GM12878 (cell line): ENCODE results near the gene NPLOC4. TPM values are rescaled to one million over a fixed set of nuclear protein-coding genes. Genes with fewer than 3 reads are reported as not detected.

Experiments
- CHD1 ChIP-seq: IDR thresholded peaks from 2 replicates; pipeline ENCODE4 v1.6.1; 2012; ENCODE audit warnings: low read depth, low read length, improper control_type of control experiment
- FOXM1 ChIP-seq: IDR thresholded peaks from 2 replicates; pipeline ENCODE4 v1.6.1; 2012; ENCODE audit warnings: low read depth, mild to moderate bottlenecking, inconsistent platforms, low read length, moderate library complexity
- HCFC1 ChIP-seq: fragments of 150-350 bp; IDR thresholded peaks from 2 replicates; pipeline ENCODE4 v1.6.1; 2014; ENCODE audit warnings: low read length
- NR2F1 ChIP-seq: fragments of 450-650 bp; conservative IDR thresholded peaks from 2 replicates; pipeline ENCODE4 v1.6.1; 2017; ENCODE audit warnings: mild to moderate bottlenecking
- PAX8 ChIP-seq: fragments of 450-650 bp; IDR thresholded peaks from 2 replicates; pipeline ENCODE4 v1.6.1; 2017; ENCODE audit warnings: mild to moderate bottlenecking, moderate library complexity
- POLR2AphosphoS2 ChIP-seq: IDR thresholded peaks from 2 replicates; pipeline ENCODE4 v1.6.1; 2011; ENCODE audit warnings: low read depth, mild to moderate bottlenecking, low read length, improper control_type of control experiment, moderate library complexity
- SIX5 ChIP-seq: IDR thresholded peaks from 2 replicates; pipeline ENCODE4 v1.6.1; 2011; ENCODE audit warnings: mild to moderate bottlenecking, low read depth, low read length, moderate library complexity; ENCODE audit not compliant: severe bottlenecking
- SMAD1 ChIP-seq: fragments of 450-650 bp; IDR thresholded peaks from 2 replicates; pipeline ENCODE4 v1.6.1; 2018; ENCODE audit warnings: mild to moderate bottlenecking, low read depth; ENCODE audit not compliant: partially characterized antibody
- SMC3 ChIP-seq: IDR thresholded peaks from 2 replicates; pipeline ENCODE4 v1.6.1; 2011; ENCODE audit warnings: low read length, improper control_type of control experiment, borderline replicate concordance
- TAF1 ChIP-seq: IDR thresholded peaks from 2 replicates; pipeline ENCODE4 v1.6.1; 2011; ENCODE audit warnings: mild to moderate bottlenecking, low read depth, low read length, borderline replicate concordance
- TCF7 ChIP-seq: IDR thresholded peaks from 2 replicates; pipeline ENCODE4 v1.6.1; 2014; ENCODE audit warnings: antibody characterized with exemption, borderline replicate concordance
- ZNF384 ChIP-seq: IDR thresholded peaks from 2 replicates; pipeline ENCODE4 v1.6.1; 2012; ENCODE audit warnings: low read depth, mild to moderate bottlenecking, low read length, improper control_type of control experiment, borderline replicate concordance
- polyA plus RNA-seq, 11 experiments: library from polyadenylated mRNA; depleted of rRNA in 4 of 11; unstranded in 6 of 11; stranded (reverse) in 5 of 11; fragments of >200 nt; fragmentation: Nextera tagmentation in 4 of 11; fragmentation: Illumina TruSeq in 1 of 11; extraction: Ambion mirVana in 4 of 11; extraction: Trizol in 1 of 11; gene quantifications; 1 replicate in 1 of 11; 2 replicates in 10 of 11; pipeline versions ENCODE4 v1.2.1 to v1.2.3, GENCODE V29; 2011 to 2016; ENCODE audit warnings: inconsistent platforms in 2 of 11, missing spikeins in 2 of 11, low read depth in 1 of 11
- total RNA-seq, 4 experiments: library from RNA; depleted of rRNA in 3 of 4; stranded (reverse); fragments of >200 nt in 3 of 4; fragmentation: Illumina TruSeq in 1 of 4; extraction: Trizol in 1 of 4; gene quantifications; 2 replicates each; pipeline versions ENCODE4 v1.2.1 to v1.2.3, GENCODE V29; 2013 to 2021
- TF ChIP-seq, protein P1 (sequence below): IDR thresholded peaks from 2 replicates; pipeline ENCODE4 v1.6.1; 2011; ENCODE audit warnings: low read depth, low read length, improper control_type of control experiment, borderline replicate concordance
- TF ChIP-seq, protein P2 (sequence below): fragments of 450-650 bp; formaldehyde crosslinking; IDR thresholded peaks from 2 replicates; pipeline ENCODE4 v1.5.0; 2022; ENCODE audit warnings: mild to moderate bottlenecking, missing genetic modification characterization
- TF ChIP-seq, protein P3 (sequence below): IDR thresholded peaks from 2 replicates; pipeline ENCODE4 v1.6.1; 2011; ENCODE audit warnings: borderline replicate concordance, low read depth, mild to moderate bottlenecking, moderate library complexity, low read length; ENCODE audit not compliant: insufficient read depth, poor library complexity, severe bottlenecking
- TF ChIP-seq, protein P4 (sequence below): fragments of 450-650 bp; IDR thresholded peaks from 2 replicates; pipeline ENCODE4 v1.6.1; 2017; ENCODE audit warnings: mild to moderate bottlenecking, low read depth, inconsistent platforms; ENCODE audit not compliant: poor library complexity, severe bottlenecking
- TF ChIP-seq, protein P5 (sequence below): fragments of 450-650 bp; IDR thresholded peaks from 2 replicates; pipeline ENCODE4 v1.6.1; 2016; ENCODE audit warnings: mild to moderate bottlenecking
- TF ChIP-seq, protein P6 (sequence below): fragments of 450-650 bp; IDR thresholded peaks from 2 replicates; pipeline ENCODE4 v1.6.1; 2017; ENCODE audit warnings: borderline replicate concordance

Gene NPLOC4
- total and polyA plus RNA-seq, 10 of the 15 experiments (the other 5 are each of a cell fraction or from before 2014, with no cell fraction given): 1.5 to 83.7 (median 45.8) TPM

DNA sequence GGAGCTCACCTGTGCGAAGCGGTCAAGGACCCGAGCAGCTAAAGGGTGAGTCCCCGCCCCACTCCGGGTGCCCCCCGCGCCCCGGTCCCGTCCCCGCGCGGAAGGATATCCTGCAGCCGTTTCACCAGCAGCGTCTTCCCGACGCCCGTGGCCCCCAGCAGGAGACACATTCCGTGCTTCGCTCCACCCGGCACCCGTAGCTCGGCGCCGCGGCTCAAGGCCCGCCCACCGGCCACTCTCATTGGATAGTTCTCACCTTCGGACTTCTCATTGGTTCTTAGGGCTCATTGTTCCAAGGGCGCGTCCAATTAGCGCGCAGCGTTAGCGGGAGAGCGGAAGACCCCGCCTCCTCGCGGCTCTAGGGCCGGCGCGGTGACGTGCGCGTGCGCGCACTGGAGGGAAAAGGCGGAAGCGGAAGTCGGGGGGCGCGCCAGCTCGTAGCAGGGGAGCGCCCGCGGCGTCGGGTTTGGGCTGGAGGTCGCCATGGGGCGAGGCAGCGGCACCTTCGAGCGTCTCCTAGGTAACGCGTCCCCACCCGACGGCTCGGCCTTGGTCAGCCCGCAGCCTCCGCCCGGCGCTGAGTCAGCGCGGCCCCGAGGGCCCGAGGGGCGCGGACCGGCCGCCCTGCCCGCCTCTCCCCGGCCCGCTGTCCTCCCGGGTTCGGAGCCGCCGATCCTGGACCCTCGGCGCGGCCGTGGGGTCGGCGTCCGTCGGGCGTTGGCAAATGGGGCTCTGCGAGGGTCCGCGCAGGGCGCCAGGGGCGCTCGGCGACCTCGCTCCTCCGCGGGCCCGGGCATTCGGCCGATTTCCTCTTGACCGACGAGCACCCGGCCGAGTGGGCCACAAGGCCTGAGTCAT is 46.9 kb upstream of the NPLOC4 start, which contains the start of the genes ARL16 and HGS (continued):
- TF ChIP-seq ZNF384 (no peak), NR2F1 (peak; percentile 68), POLR2AphosphoS2 (peak; percentile 67; the same call in 1 of the 2 replicates), TAF1 (peak; percentile 62; the same call in 1 of the 2 replicates), CHD1 (peak; percentile 59; the same call in 1 of the 2 replicates), PAX8 (no peak), SMC3 (no peak), TCF7 (no peak), FOXM1 (no peak), HCFC1 (peak; percentile 65), SMAD1 (no peak), SIX5 (peak; percentile 30)
- TF ChIP-seq, protein P1, sequence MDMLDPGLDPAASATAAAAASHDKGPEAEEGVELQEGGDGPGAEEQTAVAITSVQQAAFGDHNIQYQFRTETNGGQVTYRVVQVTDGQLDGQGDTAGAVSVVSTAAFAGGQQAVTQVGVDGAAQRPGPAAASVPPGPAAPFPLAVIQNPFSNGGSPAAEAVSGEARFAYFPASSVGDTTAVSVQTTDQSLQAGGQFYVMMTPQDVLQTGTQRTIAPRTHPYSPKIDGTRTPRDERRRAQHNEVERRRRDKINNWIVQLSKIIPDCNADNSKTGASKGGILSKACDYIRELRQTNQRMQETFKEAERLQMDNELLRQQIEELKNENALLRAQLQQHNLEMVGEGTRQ: no peak
- TF ChIP-seq, protein P2, sequence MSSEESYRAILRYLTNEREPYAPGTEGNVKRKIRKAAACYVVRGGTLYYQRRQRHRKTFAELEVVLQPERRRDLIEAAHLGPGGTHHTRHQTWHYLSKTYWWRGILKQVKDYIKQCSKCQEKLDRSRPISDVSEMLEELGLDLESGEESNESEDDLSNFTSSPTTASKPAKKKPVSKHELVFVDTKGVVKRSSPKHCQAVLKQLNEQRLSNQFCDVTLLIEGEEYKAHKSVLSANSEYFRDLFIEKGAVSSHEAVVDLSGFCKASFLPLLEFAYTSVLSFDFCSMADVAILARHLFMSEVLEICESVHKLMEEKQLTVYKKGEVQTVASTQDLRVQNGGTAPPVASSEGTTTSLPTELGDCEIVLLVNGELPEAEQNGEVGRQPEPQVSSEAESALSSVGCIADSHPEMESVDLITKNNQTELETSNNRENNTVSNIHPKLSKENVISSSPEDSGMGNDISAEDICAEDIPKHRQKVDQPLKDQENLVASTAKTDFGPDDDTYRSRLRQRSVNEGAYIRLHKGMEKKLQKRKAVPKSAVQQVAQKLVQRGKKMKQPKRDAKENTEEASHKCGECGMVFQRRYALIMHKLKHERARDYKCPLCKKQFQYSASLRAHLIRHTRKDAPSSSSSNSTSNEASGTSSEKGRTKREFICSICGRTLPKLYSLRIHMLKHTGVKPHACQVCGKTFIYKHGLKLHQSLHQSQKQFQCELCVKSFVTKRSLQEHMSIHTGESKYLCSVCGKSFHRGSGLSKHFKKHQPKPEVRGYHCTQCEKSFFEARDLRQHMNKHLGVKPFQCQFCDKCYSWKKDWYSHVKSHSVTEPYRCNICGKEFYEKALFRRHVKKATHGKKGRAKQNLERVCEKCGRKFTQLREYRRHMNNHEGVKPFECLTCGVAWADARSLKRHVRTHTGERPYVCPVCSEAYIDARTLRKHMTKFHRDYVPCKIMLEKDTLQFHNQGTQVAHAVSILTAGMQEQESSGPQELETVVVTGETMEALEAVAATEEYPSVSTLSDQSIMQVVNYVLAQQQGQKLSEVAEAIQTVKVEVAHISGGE (CRISPR knock-in tag): no peak
- TF ChIP-seq, protein P3, sequence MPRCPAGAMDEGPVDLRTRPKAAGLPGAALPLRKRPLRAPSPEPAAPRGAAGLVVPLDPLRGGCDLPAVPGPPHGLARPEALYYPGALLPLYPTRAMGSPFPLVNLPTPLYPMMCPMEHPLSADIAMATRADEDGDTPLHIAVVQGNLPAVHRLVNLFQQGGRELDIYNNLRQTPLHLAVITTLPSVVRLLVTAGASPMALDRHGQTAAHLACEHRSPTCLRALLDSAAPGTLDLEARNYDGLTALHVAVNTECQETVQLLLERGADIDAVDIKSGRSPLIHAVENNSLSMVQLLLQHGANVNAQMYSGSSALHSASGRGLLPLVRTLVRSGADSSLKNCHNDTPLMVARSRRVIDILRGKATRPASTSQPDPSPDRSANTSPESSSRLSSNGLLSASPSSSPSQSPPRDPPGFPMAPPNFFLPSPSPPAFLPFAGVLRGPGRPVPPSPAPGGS: no peak
- TF ChIP-seq, protein P4, sequence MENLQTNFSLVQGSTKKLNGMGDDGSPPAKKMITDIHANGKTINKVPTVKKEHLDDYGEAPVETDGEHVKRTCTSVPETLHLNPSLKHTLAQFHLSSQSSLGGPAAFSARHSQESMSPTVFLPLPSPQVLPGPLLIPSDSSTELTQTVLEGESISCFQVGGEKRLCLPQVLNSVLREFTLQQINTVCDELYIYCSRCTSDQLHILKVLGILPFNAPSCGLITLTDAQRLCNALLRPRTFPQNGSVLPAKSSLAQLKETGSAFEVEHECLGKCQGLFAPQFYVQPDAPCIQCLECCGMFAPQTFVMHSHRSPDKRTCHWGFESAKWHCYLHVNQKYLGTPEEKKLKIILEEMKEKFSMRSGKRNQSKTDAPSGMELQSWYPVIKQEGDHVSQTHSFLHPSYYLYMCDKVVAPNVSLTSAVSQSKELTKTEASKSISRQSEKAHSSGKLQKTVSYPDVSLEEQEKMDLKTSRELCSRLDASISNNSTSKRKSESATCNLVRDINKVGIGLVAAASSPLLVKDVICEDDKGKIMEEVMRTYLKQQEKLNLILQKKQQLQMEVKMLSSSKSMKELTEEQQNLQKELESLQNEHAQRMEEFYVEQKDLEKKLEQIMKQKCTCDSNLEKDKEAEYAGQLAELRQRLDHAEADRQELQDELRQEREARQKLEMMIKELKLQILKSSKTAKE: peak; percentile 22
- TF ChIP-seq, protein P5, sequence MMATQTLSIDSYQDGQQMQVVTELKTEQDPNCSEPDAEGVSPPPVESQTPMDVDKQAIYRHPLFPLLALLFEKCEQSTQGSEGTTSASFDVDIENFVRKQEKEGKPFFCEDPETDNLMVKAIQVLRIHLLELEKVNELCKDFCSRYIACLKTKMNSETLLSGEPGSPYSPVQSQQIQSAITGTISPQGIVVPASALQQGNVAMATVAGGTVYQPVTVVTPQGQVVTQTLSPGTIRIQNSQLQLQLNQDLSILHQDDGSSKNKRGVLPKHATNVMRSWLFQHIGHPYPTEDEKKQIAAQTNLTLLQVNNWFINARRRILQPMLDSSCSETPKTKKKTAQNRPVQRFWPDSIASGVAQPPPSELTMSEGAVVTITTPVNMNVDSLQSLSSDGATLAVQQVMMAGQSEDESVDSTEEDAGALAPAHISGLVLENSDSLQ: peak; percentile 68
- TF ChIP-seq, protein P6, sequence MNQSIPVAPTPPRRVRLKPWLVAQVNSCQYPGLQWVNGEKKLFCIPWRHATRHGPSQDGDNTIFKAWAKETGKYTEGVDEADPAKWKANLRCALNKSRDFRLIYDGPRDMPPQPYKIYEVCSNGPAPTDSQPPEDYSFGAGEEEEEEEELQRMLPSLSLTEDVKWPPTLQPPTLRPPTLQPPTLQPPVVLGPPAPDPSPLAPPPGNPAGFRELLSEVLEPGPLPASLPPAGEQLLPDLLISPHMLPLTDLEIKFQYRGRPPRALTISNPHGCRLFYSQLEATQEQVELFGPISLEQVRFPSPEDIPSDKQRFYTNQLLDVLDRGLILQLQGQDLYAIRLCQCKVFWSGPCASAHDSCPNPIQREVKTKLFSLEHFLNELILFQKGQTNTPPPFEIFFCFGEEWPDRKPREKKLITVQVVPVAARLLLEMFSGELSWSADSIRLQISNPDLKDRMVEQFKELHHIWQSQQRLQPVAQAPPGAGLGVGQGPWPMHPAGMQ: no peak
